HUDEP-2 (cell line): ENCODE results near the gene KCNK10.

Source experiments
- DNase-seq, 76 experiments: peaks; one replicate each; lab custom pipeline; 2025; ENCODE audit not compliant: unreplicated experiment in 76 of 76; lab: John Stamatoyannopoulos, UW

KCNK10 gene

DNA sequence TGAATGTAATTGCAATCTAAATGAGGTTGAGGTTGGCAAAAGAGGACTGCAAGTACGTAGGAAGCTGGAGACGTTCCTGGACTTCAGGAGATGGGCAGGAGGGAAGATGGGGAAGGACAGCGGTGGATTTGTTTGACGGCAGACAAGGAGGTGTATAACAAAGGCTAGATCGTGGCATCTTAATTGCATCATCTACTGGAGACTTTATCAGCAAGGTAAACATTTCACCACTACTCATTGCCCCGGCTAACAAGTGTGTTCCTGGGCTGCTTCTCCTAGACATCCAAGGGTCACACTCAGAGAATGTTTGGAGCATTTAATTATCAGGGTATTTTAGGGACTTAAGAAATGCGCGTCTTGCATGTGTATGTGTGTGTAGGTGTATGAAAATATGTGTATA, 128.5 kb downstream of the KCNK10 start:
- no peak for DNase-seq

DNA sequence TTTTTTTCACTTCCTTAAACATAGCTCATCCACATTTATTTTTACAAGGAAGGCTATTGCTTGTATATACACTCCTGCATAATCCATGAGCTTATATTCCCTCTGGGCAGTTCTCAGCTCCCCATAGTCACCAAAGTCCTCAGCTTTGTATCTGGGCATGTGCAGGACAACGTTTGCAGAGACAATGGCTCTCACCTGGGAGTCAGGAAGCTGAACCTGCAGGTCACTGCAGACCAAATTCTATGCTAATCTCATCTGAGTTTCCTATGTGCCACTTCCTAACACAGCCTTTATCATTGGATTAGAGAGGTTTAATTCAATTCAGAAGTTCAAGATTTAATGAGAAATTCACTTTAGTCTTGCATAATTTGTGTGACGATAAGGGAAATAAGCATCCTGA, 131.5 kb downstream of the KCNK10 start:
- DNase-seq: no peak

DNA sequence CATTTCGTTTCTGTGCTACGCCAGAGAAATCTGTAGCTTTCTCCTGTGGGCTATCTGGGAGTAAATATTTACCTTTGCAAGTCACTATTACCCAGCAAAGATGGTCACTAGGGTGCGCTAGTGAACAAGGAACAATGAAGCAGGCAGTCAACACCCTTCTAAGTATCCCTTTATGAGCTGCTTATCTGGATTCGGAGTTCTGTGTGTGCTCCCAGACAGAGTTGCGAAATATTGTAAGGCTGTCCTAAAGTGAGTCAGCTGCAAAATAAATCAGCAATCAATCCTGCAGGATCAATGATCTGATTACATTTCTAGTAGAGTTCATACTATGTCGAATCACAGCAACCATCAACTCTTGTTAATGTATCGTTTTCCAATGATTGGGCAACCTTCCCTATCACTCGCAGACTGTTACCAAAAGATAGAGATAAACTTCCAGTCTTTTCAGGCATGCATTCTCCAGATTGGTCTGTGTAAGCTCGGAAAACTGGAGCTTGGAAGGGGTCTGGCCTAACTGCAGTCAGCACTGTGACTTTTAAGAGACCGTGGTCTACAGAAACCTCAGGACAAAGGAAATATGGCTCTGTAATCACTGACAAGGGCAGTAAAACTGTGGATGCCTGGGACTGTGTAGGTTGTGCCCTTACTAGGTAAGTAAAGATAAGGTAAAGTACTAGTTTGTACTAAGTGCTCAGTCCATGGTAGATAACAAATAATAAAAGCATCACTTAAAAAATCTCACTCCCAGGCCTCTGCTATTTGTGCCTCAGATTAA, 133.5 kb downstream of the KCNK10 start:
- peak in 67 of 76 experiments; percentile 3 to 72 (median 40) for DNase-seq

DNA sequence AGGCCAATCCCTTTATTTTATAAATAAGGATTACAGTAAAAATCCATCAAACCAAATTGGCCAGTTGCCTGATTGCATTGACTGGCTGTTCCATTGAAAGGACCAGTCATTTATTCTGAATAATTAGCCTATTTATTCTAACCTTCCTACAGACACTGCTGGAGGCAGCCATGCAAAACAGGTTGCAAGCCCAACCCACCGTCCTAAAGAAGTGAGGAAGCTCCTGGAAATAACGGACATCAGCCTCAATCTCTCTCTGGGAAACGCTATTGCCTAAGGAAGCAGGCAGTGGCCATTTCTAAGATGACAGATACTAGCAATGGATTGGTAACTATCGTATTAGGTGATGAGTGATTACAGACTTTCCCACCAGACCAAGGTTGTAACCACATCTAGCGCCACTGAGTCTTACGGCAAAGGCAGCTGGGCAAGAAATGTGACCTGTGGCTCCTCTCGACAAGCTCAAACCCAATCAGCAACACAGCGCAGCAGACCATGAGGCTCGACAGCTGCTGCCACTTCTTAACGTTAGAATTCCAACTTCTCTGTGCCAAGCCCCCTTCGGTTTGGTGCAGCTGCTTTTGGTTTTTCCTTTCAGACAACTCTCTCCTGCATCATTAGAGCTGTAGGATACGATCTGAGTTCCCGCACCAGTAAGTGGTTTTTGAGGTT, 134.2 kb downstream of the KCNK10 start:
- no peak for DNase-seq

DNA sequence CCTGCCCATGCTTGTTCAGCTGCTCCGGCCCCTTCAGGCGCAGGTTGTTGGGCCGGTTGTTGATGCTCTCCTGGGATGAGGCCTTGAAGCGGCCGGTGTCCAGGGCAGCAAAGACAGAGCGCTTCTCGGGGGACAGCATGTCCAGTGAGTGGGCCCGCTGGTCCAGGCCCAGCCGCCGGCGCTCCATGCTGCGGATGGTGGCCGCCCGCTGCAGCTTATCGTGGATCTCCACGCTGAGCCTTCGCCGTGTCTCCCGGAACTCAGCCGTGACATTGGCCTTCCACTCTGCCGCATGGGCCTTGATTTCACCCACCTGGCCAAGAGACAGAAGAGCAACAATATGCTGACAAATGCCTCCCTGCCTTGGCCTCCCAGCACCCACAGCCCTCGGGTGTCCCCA, 137.2 kb downstream of the KCNK10 start:
- no peak for DNase-seq

DNA sequence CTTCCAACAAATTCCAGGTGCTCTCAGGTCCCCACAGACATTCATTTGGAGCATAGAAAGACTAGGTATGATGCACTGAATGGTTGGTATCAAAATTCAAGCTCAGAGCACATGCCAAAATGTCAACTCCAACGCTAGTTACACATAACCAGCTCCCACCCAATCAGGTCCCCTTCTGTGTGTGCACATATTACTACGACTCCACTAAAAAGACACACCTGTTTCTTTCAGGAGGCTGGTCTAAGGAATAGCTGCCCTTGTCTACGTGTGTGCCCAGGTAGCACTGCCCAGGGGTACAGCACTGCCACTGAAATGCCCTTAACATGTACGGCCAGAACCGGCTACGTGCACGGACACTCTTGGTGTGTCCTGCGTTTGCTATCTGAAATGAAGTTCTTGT, 138.1 kb downstream of the KCNK10 start:
- DNase-seq: no peak

DNA sequence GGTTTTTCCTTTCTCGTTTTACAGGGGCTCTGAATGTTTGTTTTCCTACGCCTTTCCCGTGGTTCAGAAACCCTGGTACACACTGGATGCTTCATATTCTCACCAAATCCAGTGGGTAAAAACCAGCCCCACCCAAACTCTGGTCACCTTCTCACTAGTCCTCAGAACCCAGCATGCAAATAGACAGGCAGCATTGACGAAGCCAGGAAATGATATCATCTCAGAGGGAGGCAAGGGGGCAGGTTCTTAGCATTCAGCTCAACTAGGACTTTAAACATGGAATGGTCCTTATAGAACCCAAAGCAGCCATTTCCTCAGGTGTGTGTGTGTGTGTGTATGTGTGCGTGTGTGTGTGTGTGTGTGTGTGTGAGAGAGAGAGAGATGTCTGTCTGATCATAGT, 142.0 kb downstream of the KCNK10 start:
- no peak for DNase-seq

DNA sequence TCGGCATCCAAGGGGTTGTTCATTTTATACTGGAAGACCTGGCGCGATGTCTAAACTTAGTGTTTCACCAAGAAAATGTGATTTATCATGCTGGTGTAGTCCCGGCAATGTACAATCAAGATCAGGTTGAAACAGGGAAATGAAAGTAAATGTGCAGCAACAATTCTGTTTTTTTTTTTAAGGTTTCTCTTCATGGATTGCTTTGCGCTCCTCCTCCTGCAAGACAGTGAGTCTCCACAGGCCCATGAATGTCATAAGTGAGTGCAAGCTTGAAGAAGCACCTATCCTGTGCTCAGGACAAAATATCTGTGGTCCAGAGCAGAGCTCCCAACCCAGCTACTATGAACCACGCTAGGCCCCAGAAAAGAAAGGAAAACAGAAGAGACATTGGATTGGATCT, 143.4 kb downstream of the KCNK10 start:
- no peak for DNase-seq

DNA sequence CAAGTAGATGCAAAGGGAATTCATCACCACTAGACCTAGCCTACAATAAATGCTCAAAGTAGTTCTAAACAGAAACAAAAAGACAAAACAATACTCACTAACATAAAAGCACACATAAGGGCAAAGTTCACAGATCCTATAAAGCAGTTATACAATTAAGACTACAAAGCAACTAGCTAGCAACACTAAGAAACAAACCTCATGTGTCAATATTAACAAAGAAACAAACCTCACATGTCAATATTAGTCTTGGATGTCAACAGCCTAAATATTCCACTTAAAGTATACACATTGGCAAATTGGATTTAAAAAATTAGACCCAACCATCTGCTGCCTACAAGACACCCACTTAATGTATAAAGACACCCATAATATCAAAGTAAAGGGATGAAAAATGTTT, 152.7 kb downstream of the KCNK10 start:
- DNase-seq: no peak

DNA sequence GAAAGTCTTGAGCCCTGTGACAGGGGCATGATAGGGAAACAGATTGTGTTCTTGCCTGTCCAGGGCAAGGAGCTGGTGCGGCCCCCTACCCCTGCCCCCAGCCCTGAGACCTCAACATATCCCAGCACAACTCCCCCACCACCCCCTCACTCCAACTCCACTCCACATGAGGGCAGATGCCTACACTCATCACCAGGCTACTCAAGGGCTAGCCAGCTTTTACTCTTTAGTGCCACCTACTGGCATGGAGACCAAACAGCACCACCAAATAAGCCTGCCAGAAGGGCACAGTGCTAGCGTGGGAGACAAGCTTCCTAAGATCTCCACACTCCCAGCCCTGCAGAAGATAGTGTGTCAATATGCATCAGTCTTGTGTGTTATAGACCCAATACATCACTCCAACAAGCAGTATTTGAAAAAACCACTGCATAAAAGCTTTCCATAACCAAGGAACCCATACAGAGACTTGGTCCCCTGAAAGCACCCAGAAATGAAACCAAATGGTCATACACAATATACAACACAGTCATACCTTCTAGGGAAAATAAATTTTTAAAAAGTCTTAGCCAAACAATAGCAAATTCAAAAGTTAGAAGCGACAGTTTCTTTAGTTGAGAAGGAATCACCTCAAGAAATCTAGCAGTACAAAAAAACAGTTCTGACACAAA, 154.4 kb downstream of the KCNK10 start:
- DNase-seq: peak in 45 of 76 experiments; percentile 2 to 65 (median 17)

DNA sequence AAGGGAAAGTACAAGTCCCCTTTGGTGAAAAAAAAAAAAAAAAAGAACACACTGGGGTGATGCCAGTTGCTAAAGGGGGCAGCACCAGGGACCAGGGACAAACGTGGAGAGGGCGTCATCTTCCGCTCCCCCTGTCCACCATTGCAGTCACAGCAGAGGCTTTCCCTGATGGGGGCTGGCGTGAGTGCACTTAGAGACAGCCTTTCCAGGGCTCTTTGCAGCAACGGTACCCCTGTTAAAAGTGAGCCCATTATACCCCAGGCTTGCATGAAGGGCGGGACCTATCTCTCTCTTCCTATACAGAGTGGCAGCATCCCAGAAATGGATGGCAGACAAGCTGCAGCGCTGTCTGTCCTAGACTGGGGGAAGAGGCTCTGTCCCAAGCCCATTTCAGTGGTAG, 155.0 kb downstream of the KCNK10 start:
- no peak for DNase-seq

DNA sequence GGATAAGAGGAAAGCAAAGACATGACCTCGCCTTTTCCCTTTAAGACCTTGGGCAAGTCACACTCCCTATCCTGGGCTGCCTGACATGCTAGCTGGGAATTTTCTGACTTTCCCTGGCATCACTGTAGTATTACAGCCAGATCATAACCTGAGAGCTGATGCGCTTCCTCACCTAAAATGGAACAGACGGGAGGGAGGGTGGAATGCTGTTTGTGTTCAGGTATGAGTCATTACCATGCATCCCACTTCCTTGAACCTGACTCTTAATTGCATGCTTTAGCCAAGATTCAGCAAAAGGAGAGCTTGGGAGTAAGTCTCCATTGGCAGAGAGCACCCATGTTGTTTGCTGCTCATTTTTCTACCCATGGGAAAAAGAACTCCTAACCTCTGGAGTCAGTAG, 156.5 kb downstream of the KCNK10 start:
- no peak for DNase-seq

DNA sequence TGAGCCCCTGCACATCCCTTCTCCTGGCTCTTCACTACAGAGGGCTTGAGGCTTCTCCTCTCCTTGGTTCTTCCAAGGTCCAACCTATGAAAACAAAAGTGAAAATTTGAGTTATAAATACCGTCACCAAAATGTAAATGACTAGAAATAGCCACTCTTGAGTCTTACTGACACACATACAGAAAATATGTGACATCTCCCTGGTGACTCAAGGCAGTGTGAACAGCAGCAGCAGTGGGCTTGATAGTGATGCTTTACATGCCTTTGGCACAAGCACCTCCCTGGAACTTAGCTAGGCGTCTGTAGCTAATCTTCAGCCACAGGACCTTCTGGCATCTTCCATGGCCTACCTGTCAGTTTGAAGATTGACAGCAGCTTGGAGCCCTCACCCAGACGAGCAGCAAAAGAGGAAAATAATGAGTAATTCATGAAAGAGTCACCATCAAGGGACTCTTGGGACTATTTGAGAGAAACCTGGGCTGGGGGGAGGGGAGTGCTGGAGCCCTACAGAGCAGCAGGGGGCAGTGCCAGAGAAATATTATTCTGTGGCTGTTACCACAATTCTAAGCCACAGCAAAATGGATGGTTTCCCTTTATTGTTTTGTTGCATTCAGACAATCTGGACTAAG, 158.0 kb downstream of the KCNK10 start:
- no peak for DNase-seq

DNA sequence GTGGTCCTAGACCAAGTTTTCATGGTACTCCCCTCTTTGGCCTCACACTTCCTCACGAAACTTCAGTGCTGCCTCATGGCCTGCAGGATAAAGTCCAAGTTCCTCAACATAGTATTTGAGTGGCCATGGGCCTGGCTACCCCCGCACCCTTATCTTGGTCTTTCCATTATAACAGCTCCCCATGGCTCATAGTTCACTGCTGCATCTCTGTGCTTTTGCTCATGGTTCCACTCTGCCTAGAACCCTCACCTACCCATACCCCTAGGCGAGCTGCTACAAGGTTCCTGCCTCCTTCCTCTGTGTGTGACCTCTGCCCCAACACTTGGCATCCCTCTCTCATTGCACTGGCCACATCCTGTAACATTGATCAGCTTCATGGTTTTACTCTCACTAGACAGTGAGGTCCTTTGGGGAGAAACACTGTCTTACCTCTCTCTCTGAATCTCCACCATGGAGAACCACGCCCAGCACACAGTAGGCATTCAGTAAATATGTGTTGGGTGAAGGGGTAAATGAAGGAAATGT, 159.3 kb downstream of the KCNK10 start:
- DNase-seq: no peak

DNA sequence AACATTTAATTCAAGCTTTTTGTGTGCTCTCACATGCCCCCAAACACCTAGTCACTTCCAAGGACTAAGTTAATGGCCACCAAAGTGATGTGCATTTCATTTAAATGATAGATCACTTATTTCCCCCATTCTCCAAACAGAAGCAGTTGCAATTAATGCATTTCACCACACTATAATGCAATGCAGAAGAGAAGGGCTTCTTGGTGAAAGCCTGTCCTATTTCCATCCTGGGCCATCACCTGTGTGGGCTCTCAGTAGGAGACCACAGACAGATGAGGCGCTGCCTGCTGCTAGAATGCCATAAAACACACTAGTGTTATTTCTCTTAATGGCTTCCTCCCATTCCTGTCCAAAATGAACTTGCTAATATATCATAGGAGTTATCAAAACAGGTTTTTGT, 166.9 kb downstream of the KCNK10 start:
- no peak for DNase-seq

DNA sequence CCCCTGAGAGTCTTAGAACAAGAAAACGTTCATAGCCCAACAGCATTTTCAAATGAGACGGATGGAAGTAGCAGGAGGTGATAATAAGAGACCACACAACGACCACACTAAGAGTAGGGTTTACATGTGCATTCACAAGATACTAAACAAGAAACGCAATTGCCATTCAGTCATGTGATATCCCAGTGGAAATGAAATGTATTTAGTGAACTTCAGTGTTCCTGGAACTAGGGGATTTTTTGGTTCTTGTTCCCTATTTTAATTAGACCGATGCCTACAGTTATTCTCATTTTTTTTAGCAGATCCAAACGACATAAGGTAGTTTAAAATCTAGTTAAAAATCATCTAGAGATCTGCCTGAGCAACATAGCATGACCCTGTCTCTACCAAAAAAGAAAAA, 168.1 kb downstream of the KCNK10 start:
- DNase-seq: no peak

DNA sequence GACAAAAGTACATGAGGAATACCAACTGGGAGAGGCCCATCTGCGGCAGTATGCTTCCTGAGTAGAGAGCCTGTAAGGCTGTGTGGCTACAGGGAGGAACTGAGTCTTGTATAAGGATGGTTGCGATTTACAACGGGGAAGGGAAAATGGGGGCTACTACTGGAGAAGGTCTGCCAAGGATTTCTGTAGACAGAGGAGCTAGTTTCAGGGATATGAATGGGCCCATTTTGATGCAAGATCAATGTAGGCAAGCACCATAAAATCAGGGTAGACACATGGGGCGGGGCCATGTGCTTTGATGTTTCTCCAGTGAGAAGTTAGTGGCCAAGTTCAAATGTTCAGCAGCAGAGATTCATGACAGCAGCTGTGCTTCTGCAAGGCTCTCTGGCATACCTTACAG, 168.7 kb downstream of the KCNK10 start:
- DNase-seq: no peak

DNA sequence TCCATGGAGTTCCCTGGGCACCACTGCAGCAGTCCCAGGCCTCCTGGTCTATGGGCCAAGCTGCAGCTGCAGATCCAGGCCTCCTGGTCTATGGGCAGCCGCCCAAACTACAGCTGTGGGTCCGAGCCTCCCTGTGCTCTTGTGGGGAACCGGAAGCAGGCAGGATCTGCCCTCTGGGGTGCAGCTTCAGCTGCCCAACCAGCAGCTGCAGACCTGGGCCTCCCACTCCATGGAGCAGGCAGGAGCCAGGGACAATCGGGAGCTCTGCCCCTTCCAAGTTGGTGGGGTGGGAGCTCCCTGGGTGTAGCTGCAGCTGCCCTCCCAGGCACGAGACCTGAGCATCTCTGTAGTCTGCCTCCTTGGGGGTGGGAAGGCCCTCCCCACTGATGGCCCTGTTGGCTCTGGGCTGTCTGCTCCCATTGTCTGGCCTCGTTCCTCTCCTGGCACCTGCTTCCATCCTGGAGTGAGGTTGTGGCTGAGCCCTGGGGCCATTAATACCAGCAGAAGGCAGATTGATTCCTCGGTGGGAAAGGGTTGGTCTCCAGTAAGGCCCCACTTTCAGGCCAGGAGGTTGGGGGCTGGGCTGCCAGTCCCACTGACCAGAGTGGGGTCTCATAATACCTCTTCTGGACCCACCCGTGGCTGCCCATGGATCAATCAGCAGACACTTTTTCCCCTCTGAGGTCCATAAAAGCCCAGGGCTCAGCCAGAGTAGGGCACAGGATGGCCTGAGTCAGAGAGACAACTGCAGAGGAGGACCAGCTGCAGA, 176.0 kb downstream of the KCNK10 start:
- DNase-seq: no peak

DNA sequence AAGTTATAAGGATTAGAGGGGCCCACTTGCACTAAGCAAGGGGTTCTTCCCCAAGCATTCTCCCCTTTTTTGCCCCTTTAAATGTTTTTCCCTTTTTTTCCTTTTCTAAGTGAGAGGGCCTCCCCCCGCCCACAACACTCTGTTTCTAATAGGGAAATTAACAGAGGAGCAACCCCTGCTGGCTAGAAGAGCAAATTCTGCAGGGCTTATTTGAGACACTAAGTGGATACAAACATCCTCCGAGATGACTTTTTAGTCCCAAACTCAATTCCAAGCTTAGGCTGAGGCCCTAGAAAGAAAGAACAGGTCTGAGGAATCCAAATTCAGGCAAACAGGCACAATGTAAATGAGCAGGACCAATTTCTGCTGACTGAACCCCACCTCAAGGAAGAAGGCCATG, 179.3 kb downstream of the KCNK10 start:
- DNase-seq: no peak

DNA sequence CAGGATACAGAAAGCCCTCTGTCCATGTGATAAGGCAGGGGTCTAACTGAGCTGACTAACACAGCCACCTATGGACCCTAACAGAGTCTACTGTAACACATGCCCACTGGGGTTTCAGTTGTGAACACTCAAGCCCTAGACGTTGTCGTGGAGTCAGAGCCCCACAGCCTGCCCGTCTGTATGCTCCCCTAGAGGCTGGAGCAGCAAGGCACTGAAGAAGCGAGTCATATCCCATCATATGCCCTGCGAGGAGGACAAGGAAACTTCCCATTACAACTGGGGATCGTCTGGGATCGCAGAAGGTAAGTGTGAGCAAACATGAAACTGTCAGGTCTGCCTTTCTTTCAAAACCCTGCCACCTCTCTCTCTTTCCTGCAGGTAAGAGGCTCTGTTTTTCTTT, 180.1 kb downstream of the KCNK10 start:
- DNase-seq: no peak
